Measurements from ENCODE around the gene OCA2.

OCA2 gene

DNA sequence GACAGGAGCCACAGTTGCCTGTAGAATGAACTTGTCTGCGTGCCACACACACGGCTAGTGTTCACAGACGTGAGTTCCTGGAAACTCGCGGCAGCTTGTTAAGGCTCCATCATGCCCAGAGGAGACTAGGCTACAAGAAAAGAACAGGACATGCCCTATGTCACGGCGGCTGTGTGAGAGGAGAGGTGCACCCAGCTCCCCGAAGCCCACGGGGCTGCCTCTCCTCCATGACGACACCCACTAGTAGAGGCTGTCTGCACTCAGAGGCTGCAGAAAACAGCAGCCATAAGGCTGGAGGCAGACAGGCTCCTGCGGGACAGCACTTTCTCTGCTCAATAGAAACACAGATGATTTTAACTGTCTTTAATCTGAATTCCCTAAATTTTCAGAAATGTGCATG, 19.0 kb upstream of the OCA2 start:
- no peak for TF ChIP-seq CTCF (IDR thresholded peaks at IDR 0.05; ENCODE audit: borderline replicate concordance, insufficient read depth, low read depth, low read length)
- no peak overlapping the region for H3K4me3 ChIP-seq (ENCODE audit: low read depth, low read length)

- no peak for TF ChIP-seq CTCF (IDR thresholded peaks at IDR 0.05; ENCODE audit: borderline replicate concordance, insufficient read depth, low read depth, low read length)
- no peak overlapping the region for H3K4me3 ChIP-seq (ENCODE audit: low read depth, low read length)
Observed at GRCh38 chr15:28117432-28117990, 18.4 kb upstream of the OCA2 start.

DNA sequence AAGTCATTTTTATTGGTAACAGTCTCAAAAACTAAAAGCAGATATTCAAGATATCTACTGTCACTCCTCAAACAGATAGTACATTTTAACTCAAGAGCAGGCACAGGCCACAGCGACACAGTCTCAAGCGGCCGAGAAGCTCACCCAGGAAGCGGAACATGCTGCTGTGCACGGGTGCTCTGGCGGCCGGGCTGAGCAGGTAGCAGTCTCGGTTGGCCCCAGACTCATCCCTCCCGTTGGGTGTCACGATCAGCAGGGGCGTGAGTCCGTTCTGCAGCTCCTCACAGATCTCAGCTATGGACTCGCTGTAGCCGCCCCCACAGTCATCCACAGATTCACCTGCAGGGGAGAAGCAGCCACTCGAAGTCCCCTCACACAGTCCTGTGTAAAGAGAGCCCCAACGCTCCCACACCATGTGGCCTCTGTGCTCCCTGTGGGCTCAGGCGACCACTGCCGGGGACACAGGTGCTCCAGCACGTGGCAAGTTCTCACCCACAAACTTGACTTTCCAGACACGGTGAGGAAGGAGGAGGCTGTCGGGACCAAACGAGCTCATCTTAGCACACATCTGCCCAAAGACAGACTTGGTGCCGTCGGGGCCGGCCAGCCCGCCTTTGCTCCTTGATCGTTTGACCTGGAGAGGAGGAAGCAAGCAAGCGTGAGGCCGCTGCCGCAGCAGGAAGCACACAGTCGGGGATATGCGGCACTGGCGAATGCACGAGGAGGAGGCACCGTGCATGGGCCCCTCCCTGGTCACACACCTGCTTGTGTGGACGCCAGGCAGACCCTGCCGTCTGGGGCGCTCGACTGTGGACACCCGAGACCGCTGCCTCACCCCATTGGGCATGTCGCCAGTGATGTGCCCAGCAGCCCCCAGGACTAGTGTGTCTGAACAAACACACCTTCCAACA, 17.7 kb upstream of the OCA2 start:
- H3K4me3 ChIP-seq (ENCODE audit: low read depth, low read length): no peak overlapping the region
- no peak for TF ChIP-seq CTCF (IDR thresholded peaks at IDR 0.05; ENCODE audit: borderline replicate concordance, insufficient read depth, low read depth, low read length)

- H3K4me3 ChIP-seq (ENCODE audit: low read depth, low read length): no peak overlapping the region
- TF ChIP-seq CTCF (IDR thresholded peaks at IDR 0.05; ENCODE audit: borderline replicate concordance, insufficient read depth, low read depth, low read length): no peak
Observed at GRCh38 chr15:28115871-28116270, 16.8 kb upstream of the OCA2 start.

DNA sequence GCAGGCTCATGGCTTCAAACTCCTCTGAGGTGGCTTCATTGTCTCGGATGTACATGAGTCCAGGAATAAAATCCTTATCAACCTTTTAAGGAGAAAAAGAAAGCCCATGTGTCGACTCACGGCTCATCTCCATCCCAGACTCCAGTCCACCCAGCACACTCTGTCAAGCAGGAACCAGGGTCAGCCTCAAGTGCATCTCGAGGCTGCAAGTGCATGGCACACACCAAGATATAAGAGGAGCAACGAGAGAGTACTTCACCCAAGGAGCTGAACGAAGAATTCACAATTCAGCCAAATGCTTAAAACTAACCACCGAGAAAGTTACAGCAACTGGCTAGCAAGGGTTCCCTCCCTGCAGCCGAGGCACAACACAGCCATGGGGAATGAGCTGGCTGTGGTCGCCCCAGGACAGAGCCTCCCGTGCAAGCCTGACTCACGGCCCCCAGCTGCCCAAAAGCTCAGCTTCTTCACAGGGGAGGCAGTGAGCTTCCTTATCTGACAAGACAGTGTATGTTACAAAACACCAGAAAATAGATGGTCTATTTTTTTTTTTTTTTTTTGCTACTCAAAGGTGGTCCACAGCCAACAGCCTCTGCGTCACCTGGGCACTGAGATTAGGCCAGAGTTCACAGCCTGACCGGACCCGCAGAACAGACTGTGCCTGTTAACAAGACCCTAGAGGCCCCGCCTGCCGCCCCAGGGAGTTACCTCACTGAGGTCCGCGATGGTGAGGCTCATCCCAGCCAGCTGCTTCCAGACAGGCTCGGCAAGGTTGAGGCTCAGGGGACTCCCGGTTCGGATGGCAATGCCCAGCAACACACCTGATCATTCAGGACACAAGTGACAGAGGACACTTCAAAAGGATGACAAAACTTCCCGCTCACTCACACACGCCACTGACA, 15.9 kb upstream of the OCA2 start:
- no peak for TF ChIP-seq CTCF (IDR thresholded peaks at IDR 0.05; ENCODE audit: borderline replicate concordance, insufficient read depth, low read depth, low read length)
- H3K4me3 ChIP-seq (ENCODE audit: low read depth, low read length): no peak overlapping the region

DNA sequence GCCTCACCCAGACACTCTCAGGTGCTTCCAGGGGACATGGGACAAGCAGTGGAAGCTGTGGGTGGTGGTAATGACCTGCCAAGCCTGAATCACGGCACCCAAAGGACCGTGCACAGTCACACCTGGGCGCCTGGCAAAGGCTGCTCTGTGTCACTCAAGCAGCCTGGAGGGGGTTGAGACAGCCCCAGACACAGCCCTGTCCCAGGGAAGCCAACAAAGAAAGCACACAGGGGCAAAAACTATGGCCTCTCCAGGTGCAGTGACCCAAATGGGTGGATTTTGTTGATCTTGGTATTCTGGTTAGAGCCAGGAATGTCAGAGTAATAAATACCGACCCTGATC, 15.0 kb upstream of the OCA2 start:
- H3K4me3 ChIP-seq (ENCODE audit: low read depth, low read length): no peak overlapping the region
- no peak for TF ChIP-seq CTCF (IDR thresholded peaks at IDR 0.05; ENCODE audit: borderline replicate concordance, insufficient read depth, low read depth, low read length)
